ENCODE data around the gene FFAR2. TPM values are rescaled to one million over a fixed set of nuclear protein-coding genes. Genes with fewer than 3 reads are reported as not detected.

Gene FFAR2
- total RNA-seq, 1 donor from 2014 or later, result not detected

- no peaks in the 10 kb centered on the region for H3K9me3 ChIP-seq
- H3K27ac ChIP-seq, result no peak overlapping the region
- H3K4me3 ChIP-seq, result no peak overlapping the region
- intact Hi-C loops (cut with DNase I), result no loop called here
- no peak for DNase-seq (ENCODE audit: low spot score in 2 of 2)
- H3K4me1 ChIP-seq, result no peaks in the 10 kb centered on the region
- TF ChIP-seq CTCF (IDR thresholded peaks at IDR 0.05), result no peak
- no peaks in the 10 kb centered on the region for H3K27me3 ChIP-seq
- no peaks in the 10 kb centered on the region for H3K36me3 ChIP-seq
These were observed 37.6 kb upstream of the FFAR2 start for GRCh38 chr19:35410487-35410886.

GRCh38 chr19:35414442-35414841, 33.6 kb upstream of the FFAR2 start:
- intact Hi-C loops (cut with DNase I), result no loop called here
- Histone ChIP-seq H3K36me3 (no peaks in the 10 kb centered on the region), H3K27me3 (no peaks in the 10 kb centered on the region), H3K4me3 (no peak overlapping the region), H3K9me3 (no peaks in the 10 kb centered on the region), H3K4me1 (no peaks in the 10 kb centered on the region), H3K27ac (no peak overlapping the region)
- DNase-seq (ENCODE audit: low spot score in 2 of 2), result no peak
- TF ChIP-seq CTCF (IDR thresholded peaks at IDR 0.05), result no peak

- DNase-seq (ENCODE audit: low spot score in 2 of 2), result no peak
- Histone ChIP-seq H3K36me3 (no peaks in the 10 kb centered on the region), H3K9me3 (no peaks in the 10 kb centered on the region), H3K4me1 (no peaks in the 10 kb centered on the region), H3K27ac (no peak overlapping the region), H3K4me3 (no peak overlapping the region), H3K27me3 (no peaks in the 10 kb centered on the region)
- intact Hi-C loops (cut with DNase I), result no loop called here
- no peak for TF ChIP-seq CTCF (IDR thresholded peaks at IDR 0.05)
These were observed 31.7 kb upstream of the FFAR2 start for GRCh38 chr19:35416331-35416730.

GRCh38 chr19:35417278-35417677, 30.8 kb upstream of the FFAR2 start:
- Histone ChIP-seq H3K27me3 (no peaks in the 10 kb centered on the region), H3K36me3 (no peaks in the 10 kb centered on the region), H3K27ac (no peak overlapping the region), H3K9me3 (no peaks in the 10 kb centered on the region), H3K4me3 (no peak overlapping the region), H3K4me1 (no peaks in the 10 kb centered on the region)
- intact Hi-C loops (cut with DNase I), result no loop called here
- no peak for DNase-seq (ENCODE audit: low spot score in 2 of 2)
- TF ChIP-seq CTCF (IDR thresholded peaks at IDR 0.05), result no peak

GRCh38 chr19:35417713-35418534, 30.1 kb upstream of the FFAR2 start:
- no peak overlapping the region for H3K27ac ChIP-seq
- TF ChIP-seq CTCF (IDR thresholded peaks at IDR 0.05), result no peak
- no peaks in the 10 kb centered on the region for H3K36me3 ChIP-seq
- no peaks in the 10 kb centered on the region for H3K4me1 ChIP-seq
- intact Hi-C loops (cut with DNase I), result no loop called here
- DNase-seq (ENCODE audit: low spot score in 2 of 2), result no peak
- no peaks in the 10 kb centered on the region for H3K27me3 ChIP-seq
- no peak overlapping the region for H3K4me3 ChIP-seq
- H3K9me3 ChIP-seq, result no peaks in the 10 kb centered on the region

Data from ascending aorta (tissue), 2 donors.